Thoracic aorta (tissue), 2 donors: Measurements from ENCODE around the gene TENM4. TPM values are rescaled to one million over a fixed set of nuclear protein-coding genes. Genes with fewer than 3 reads are reported as not detected.

Experiments used
- ATAC-seq: fragments of 150-250 bp; one replicate; pipeline ENCODE4 v1.8.0; 2017; ENCODE audit warnings: low read depth; ENCODE audit not compliant: insufficient number of reproducible peaks, low FRiP score
- DNase-seq: peaks from one replicate; pipeline ENCODE4 v3.0.0-alpha.2; 2020; ENCODE audit warnings: low spot score
- H3K27ac ChIP-seq, 2 donors: fragments of 200-600 bp; sonication (generic); 1 replicate in 1 of 2; 2 replicates in 1 of 2; pipeline ENCODE4 v1.5.1; 2016; ENCODE audit warnings: mild to moderate bottlenecking in 2 of 2, moderate library complexity in 2 of 2
- H3K27me3 ChIP-seq: fragments of 200-600 bp; sonication (generic); replicated peaks from 2 replicates; pipeline ENCODE4 v1.6.0; 2016; ENCODE audit warnings: mild to moderate bottlenecking; ENCODE audit not compliant: insufficient read depth
- H3K36me3 ChIP-seq: fragments of 200-600 bp; sonication (generic); one replicate; pipeline ENCODE4 v1.5.1; 2016
- H3K4me1 ChIP-seq, 2 donors: fragments of 200-600 bp; sonication (generic); 1 replicate in 1 of 2; 2 replicates in 1 of 2; pipeline versions ENCODE4 v1.5.1 to v1.6.0; 2016; ENCODE audit warnings: low read depth in 2 of 2, mild to moderate bottlenecking in 1 of 2; ENCODE audit not compliant: control insufficient read depth in 1 of 2
- H3K4me3 ChIP-seq: fragments of 200-600 bp; sonication (generic); 2 replicates; pipeline ENCODE4 v1.5.1; 2016; ENCODE audit warnings: mild to moderate bottlenecking
- H3K9me3 ChIP-seq: fragments of 200-600 bp; sonication (generic); 2 replicates; pipeline ENCODE4 v1.5.1; 2016
- total RNA-seq, 2 donors: library from RNA; depleted of rRNA; stranded (reverse); fragments of >200 nt; gene quantifications; one replicate each; pipeline versions ENCODE4 v1.1.0 to v1.2.3, GENCODE V29; 2016
- TF ChIP-seq, protein P1 (sequence below): fragments of 200-600 bp; sonication (generic); IDR thresholded peaks from one replicate; pipeline ENCODE4 v1.5.1; 2019; ENCODE audit warnings: antibody characterized with exemption

Gene TENM4
- total RNA-seq, 2 donors from 2014 or later = 6.1 to 13.3 TPM

DNA sequence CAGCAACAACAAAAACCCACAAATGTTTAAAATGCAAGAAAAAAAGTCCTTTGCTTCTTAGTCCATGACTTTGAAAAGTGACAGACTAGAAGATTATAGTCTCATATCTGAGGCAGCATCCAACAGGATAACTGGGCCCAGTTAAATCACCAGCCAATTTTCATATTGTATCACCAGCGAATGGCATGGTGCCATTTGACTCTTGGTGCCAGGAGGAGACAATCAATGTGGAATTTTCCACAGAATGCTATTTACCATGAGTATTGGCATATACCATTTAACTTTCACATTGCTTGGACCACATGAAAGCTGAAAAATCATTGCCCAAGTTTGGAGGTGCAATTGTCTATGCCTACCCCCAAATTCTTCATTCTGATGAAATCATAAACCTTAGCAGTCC lies 255.5 kb downstream of the TENM4 start:
- ATAC-seq (no peak), DNase-seq (no peak)
- H3K27me3 ChIP-seq = no peaks in the 10 kb centered on the region
- H3K4me3 ChIP-seq = no peak overlapping the region
- no peaks in the 10 kb centered on the region for H3K36me3 ChIP-seq
- TF ChIP-seq, protein P1, sequence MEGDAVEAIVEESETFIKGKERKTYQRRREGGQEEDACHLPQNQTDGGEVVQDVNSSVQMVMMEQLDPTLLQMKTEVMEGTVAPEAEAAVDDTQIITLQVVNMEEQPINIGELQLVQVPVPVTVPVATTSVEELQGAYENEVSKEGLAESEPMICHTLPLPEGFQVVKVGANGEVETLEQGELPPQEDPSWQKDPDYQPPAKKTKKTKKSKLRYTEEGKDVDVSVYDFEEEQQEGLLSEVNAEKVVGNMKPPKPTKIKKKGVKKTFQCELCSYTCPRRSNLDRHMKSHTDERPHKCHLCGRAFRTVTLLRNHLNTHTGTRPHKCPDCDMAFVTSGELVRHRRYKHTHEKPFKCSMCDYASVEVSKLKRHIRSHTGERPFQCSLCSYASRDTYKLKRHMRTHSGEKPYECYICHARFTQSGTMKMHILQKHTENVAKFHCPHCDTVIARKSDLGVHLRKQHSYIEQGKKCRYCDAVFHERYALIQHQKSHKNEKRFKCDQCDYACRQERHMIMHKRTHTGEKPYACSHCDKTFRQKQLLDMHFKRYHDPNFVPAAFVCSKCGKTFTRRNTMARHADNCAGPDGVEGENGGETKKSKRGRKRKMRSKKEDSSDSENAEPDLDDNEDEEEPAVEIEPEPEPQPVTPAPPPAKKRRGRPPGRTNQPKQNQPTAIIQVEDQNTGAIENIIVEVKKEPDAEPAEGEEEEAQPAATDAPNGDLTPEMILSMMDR = no peak
- no peak overlapping the region for H3K27ac ChIP-seq
- peaks cover 9 to 13% of the 10 kb centered on the region in 2 donors for H3K4me1 ChIP-seq
- no peaks in the 10 kb centered on the region for H3K9me3 ChIP-seq

DNA sequence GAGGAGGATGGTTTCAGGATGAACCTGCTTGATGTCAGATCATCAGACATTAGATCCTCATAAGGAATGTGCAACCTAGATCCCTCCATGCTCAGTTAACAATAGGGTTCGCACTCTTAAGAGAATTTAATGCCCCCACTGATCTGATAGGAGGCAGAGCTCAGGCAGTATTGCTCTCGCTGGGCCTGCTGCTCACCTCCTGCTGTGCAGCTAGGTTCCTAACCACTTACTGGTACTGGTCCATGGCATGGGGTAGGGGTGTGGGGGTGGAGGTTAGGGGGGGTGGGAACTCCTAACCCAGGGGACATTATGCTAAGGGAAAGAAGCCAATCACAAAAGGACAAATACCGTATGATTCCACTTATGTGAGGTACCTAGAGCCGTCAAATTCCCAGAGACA lies 256.5 kb downstream of the TENM4 start:
- Histone ChIP-seq H3K27me3 (no peaks in the 10 kb centered on the region), H3K4me1 (peaks cover under 1 to 2% of the 10 kb centered on the region in 2 donors), H3K4me3 (no peak overlapping the region), H3K36me3 (no peaks in the 10 kb centered on the region), H3K9me3 (no peaks in the 10 kb centered on the region), H3K27ac (no peak overlapping the region)
- ATAC-seq (no peak), DNase-seq (no peak)
- TF ChIP-seq, protein P1 = no peak

DNA sequence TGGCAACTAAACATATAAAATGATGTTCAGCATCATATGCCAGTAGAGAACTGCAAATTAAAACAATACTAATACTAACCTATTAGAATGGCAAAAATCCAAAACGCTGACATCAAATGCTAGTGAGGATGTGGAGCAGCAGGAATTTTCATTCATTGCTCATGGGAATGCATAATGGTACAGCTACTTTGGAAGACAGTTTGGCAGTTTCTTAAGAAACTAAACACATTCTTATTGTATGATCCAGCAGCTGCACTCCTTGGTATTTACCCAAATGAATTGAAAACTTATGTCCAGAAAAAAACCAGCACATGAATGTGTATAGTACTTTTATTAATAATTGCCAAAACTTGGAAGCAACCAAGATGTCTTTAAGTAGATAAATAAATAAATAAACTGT lies 258.0 kb downstream of the TENM4 start:
- TF ChIP-seq, protein P1 = no peak
- no peaks in the 10 kb centered on the region for H3K27me3 ChIP-seq
- H3K27ac ChIP-seq = no peak overlapping the region
- DNase-seq (no peak), ATAC-seq (no peak)
- no peak overlapping the region for H3K4me3 ChIP-seq
- H3K9me3 ChIP-seq = no peaks in the 10 kb centered on the region
- H3K36me3 ChIP-seq = no peaks in the 10 kb centered on the region
- no peaks in the 10 kb centered on the region for H3K4me1 ChIP-seq

DNA sequence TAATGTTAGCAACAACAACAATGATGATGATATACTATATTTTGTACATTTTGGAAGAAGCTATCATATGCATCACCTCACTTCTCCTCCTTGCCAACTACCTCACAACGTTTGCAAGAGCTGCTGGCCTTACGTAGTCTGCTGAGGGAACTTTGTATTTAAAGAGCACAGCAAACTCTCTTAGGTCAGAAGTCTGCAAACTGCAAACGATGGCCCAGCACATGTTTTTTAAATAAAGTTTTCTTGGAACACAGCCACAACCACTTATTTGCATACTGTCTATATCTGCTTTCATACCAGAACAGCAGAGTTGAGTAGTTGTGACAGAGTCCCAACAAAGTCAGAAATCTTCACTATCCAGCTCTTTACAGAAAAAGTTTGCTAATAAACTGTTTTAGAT lies 261.7 kb downstream of the TENM4 start:
- Histone ChIP-seq H3K27me3 (no peaks in the 10 kb centered on the region), H3K4me3 (no peak overlapping the region), H3K9me3 (no peaks in the 10 kb centered on the region), H3K36me3 (no peaks in the 10 kb centered on the region), H3K4me1 (peaks cover 4 to 8% of the 10 kb centered on the region in 2 donors), H3K27ac (no peak overlapping the region)
- TF ChIP-seq, protein P1 = no peak
- DNase-seq (no peak), ATAC-seq (no peak)

DNA sequence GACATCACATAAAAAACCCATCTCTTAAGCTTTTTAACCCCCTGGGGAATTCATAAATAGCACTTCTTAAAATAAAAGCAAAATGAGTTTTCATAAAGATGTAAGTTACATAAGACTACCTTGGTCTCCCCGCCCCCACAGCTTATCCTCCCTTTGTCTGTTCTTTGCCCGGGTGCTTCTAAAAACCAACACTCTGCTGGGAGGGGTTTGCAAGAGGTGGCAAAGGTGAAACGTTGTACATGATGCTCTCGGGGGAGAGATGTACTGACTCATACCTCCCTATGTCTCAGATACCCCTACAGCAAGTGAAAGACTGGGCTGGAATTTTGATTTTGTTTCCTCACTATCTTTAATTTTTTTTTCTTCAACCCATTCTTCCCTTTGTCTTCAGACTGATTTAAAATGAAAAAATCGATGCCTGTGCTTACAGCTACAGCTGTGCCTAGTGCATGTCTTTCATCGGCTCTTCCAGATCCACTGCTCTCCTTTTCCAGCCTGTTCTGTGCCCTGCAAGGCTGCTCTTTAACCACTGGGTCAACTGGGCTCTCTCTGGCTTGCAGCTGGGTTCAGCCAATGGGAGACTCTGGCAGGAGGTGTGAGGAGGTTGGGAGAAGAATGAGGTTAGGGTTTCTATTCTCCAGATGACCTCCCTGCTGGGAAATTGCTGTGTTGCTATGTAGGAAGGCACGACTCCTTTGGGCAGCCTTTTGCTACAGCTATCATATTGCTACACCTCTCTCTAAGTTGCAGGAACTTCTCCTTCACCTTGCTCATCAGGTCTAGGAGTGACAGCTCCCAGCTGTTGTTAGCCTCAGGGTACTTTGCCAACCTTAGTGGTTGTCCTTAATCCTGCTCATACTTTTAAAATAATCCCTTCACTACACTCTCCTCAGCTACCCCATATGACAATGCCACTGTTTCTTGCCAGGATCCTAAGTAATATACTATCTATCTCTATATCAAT lies 266.5 kb downstream of the TENM4 start:
- Histone ChIP-seq H3K27me3 (no peaks in the 10 kb centered on the region), H3K36me3 (no peaks in the 10 kb centered on the region), H3K4me1 (peaks cover 10 to 22% of the 10 kb centered on the region in 2 donors), H3K9me3 (no peaks in the 10 kb centered on the region), H3K27ac (peak overlapping the region; percentile 50 to 63), H3K4me3 (peak overlapping the region; percentile 58)
- DNase-seq (no peak), ATAC-seq (no peak)
- TF ChIP-seq, protein P1 = no peak
